SK-N-SH treated with all-trans-retinoic acid at 6 μM for 48 hours (cell line): ENCODE measurements around the gene BPTF.
"Not testable (repeated sequence)": the region's sequence is repeated elsewhere in the genome, so short reads cannot be mapped to it uniquely, and the experiment has no call there.

Experiments used
- ATAC-seq: fragments of 200-7000 bp; cut with Tn5 transposase; 3 replicates; pipeline ENCODE4 v1.9.1; 2020; ENCODE audit warnings: mild to moderate bottlenecking, moderate library complexity
- ARNTL ChIP-seq: fragments of 450-650 bp; formaldehyde crosslinking; IDR thresholded peaks from 2 replicates; pipeline ENCODE4 v1.5.0; 2020; ENCODE audit warnings: low read depth, mild to moderate bottlenecking, moderate library complexity, borderline replicate concordance
- BACH2 ChIP-seq: fragments of 250-450 bp; sonication (Bioruptor Pico); IDR thresholded peaks from 2 replicates; pipeline ENCODE4 v1.9.0; 2021; ENCODE audit warnings: mild to moderate bottlenecking, borderline replicate concordance
- ESRRG ChIP-seq: fragments of 250-450 bp; sonication (Bioruptor Pico); IDR thresholded peaks from 2 replicates; pipeline ENCODE4 v1.6.1; 2021; ENCODE audit warnings: mild to moderate bottlenecking
- GLIS3 ChIP-seq: fragments of 250-450 bp; sonication (Bioruptor Pico); IDR thresholded peaks from 2 replicates; pipeline ENCODE4 v1.5.0; 2020; ENCODE audit warnings: mild to moderate bottlenecking, moderate library complexity
- ISL1 ChIP-seq: fragments of 250-450 bp; sonication (Bioruptor Pico); IDR thresholded peaks from 2 replicates; pipeline ENCODE4 v2.1.2; 2022; ENCODE audit warnings: mild to moderate bottlenecking, moderate library complexity
- OSR1 ChIP-seq: fragments of 250-450 bp; sonication (Bioruptor Pico); IDR thresholded peaks from 2 replicates; pipeline ENCODE4 v1.8.0; 2022; ENCODE audit warnings: moderate library complexity, mild to moderate bottlenecking, inconsistent platforms
- RARB ChIP-seq: fragments of 250-450 bp; sonication (Bioruptor Pico); IDR thresholded peaks from 2 replicates; pipeline ENCODE4 v1.8.0; 2021; ENCODE audit warnings: mild to moderate bottlenecking, moderate library complexity
- SNAI2 ChIP-seq: fragments of 250-450 bp; sonication (Bioruptor Pico); IDR thresholded peaks from 2 replicates; pipeline ENCODE4 v1.5.0; 2020; ENCODE audit warnings: mild to moderate bottlenecking, moderate library complexity
- TCF4 ChIP-seq: fragments of 250-450 bp; sonication (Bioruptor Pico); IDR thresholded peaks from 2 replicates; pipeline ENCODE4 v1.8.0; 2021; ENCODE audit warnings: mild to moderate bottlenecking, moderate library complexity, borderline replicate concordance
- TOX ChIP-seq: fragments of 250-450 bp; sonication (Bioruptor Pico); IDR thresholded peaks from 2 replicates; pipeline ENCODE4 v1.8.0; 2021; ENCODE audit warnings: mild to moderate bottlenecking, moderate library complexity, borderline replicate concordance
- ZFP3 ChIP-seq: fragments of 250-450 bp; sonication (Bioruptor Pico); IDR thresholded peaks from 2 replicates; pipeline ENCODE4 v1.5.0; 2020; ENCODE audit warnings: mild to moderate bottlenecking, moderate library complexity
- ZFP30 ChIP-seq: fragments of 450-650 bp; formaldehyde crosslinking; IDR thresholded peaks from 2 replicates; pipeline ENCODE4 v1.5.0; 2022; ENCODE audit warnings: mild to moderate bottlenecking, moderate library complexity
- ZNF565 ChIP-seq: fragments of 450-650 bp; formaldehyde crosslinking; conservative IDR thresholded peaks from 2 replicates; pipeline ENCODE4 v1.5.0; 2020; ENCODE audit warnings: low read depth, mild to moderate bottlenecking, moderate library complexity
- ZNF70 ChIP-seq: fragments of 450-650 bp; formaldehyde crosslinking; IDR thresholded peaks from 2 replicates; pipeline ENCODE4 v1.5.0; 2020; ENCODE audit warnings: mild to moderate bottlenecking, moderate library complexity
- ZNF8 ChIP-seq: fragments of 450-650 bp; formaldehyde crosslinking; IDR thresholded peaks from 2 replicates; pipeline ENCODE4 v1.5.0; 2020; ENCODE audit warnings: mild to moderate bottlenecking, moderate library complexity
- TF ChIP-seq, protein P1 (sequence below): fragments of 250-450 bp; sonication (Bioruptor Pico); IDR thresholded peaks from 2 replicates; pipeline ENCODE4 v1.5.0; 2020; ENCODE audit warnings: mild to moderate bottlenecking, moderate library complexity
- TF ChIP-seq, protein P2 (sequence below): fragments of 250-450 bp; sonication (Bioruptor Pico); IDR thresholded peaks from 2 replicates; pipeline ENCODE4 v1.5.1; 2020; ENCODE audit warnings: low read depth, mild to moderate bottlenecking, moderate library complexity
- TF ChIP-seq, protein P3 (sequence below): fragments of 250-450 bp; sonication (Bioruptor Pico); IDR thresholded peaks from 2 replicates; pipeline ENCODE4 v1.8.0; 2021; ENCODE audit warnings: low read depth, mild to moderate bottlenecking, moderate library complexity, borderline replicate concordance
- TF ChIP-seq, protein P4 (sequence below): fragments of 250-450 bp; sonication (Bioruptor Pico); IDR thresholded peaks from 2 replicates; pipeline ENCODE4 v1.5.1; 2021; ENCODE audit warnings: mild to moderate bottlenecking, moderate library complexity

Gene BPTF

DNA sequence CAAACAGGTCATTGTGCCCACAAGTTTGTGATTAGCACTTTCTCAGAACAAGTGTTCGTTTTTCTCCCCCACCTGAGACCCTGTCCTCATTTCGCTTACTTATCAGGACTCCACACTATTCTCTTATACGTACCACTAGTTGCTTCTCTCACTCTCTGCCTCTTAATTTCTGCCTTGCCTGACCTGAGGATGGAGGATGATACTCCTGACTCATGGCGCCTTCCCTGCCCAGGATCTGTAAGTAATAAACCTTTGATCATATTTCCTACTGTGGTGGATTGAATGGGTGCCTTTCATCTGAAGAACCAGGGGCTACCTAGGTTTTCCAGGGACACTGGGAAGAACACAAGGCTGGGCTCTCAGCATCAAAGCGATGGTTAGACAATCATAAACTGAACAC lies 39.8 kb upstream of the BPTF start:
- TF ChIP-seq ZNF70: no peak
- TF ChIP-seq TOX (CRISPR knock-in tag): no peak
- no peak for TF ChIP-seq ZFP30
- TF ChIP-seq ZFP3 (CRISPR knock-in tag): no peak
- TF ChIP-seq OSR1 (CRISPR knock-in tag): no peak
- no peak for TF ChIP-seq BACH2 (CRISPR knock-in tag)
- ATAC-seq: no peak

DNA sequence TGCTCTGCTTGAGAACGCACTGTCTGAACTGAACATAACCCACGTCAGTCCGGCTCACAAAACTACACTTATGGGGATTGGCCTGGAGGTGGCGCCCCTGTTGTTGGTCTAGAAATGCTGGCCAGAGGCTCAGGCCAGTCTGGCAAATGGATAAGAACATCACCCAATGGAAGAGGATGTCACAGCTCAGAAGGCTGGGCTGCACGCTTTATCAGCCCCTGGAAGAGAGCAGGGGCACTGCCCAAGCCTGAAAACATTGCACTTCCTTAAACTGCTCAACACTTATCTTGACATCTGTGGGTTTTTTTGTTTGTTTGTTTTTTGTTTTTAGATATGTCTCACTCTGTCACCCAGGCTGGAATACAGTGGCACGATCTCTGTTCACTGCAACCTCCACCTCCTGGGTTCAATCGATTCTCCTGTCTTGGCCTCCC lies 24.8 kb upstream of the BPTF start:
- peak; percentile 99 for ATAC-seq
- TF ChIP-seq ESRRG (CRISPR knock-in tag) (no peak), ZNF8 (CRISPR knock-in tag) (no peak), ZNF70 (no peak), TCF4 (no peak), SNAI2 (CRISPR knock-in tag) (no peak)
- TF ChIP-seq, protein P1, sequence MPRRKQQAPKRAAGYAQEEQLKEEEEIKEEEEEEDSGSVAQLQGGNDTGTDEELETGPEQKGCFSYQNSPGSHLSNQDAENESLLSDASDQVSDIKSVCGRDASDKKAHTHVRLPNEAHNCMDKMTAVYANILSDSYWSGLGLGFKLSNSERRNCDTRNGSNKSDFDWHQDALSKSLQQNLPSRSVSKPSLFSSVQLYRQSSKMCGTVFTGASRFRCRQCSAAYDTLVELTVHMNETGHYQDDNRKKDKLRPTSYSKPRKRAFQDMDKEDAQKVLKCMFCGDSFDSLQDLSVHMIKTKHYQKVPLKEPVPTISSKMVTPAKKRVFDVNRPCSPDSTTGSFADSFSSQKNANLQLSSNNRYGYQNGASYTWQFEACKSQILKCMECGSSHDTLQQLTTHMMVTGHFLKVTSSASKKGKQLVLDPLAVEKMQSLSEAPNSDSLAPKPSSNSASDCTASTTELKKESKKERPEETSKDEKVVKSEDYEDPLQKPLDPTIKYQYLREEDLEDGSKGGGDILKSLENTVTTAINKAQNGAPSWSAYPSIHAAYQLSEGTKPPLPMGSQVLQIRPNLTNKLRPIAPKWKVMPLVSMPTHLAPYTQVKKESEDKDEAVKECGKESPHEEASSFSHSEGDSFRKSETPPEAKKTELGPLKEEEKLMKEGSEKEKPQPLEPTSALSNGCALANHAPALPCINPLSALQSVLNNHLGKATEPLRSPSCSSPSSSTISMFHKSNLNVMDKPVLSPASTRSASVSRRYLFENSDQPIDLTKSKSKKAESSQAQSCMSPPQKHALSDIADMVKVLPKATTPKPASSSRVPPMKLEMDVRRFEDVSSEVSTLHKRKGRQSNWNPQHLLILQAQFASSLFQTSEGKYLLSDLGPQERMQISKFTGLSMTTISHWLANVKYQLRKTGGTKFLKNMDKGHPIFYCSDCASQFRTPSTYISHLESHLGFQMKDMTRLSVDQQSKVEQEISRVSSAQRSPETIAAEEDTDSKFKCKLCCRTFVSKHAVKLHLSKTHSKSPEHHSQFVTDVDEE (CRISPR knock-in tag): no peak
- TF ChIP-seq, protein P2, sequence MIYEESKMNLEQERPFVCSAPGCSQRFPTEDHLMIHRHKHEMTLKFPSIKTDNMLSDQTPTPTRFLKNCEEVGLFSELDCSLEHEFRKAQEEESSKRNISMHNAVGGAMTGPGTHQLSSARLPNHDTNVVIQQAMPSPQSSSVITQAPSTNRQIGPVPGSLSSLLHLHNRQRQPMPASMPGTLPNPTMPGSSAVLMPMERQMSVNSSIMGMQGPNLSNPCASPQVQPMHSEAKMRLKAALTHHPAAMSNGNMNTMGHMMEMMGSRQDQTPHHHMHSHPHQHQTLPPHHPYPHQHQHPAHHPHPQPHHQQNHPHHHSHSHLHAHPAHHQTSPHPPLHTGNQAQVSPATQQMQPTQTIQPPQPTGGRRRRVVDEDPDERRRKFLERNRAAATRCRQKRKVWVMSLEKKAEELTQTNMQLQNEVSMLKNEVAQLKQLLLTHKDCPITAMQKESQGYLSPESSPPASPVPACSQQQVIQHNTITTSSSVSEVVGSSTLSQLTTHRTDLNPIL: no peak
- TF ChIP-seq, protein P3, sequence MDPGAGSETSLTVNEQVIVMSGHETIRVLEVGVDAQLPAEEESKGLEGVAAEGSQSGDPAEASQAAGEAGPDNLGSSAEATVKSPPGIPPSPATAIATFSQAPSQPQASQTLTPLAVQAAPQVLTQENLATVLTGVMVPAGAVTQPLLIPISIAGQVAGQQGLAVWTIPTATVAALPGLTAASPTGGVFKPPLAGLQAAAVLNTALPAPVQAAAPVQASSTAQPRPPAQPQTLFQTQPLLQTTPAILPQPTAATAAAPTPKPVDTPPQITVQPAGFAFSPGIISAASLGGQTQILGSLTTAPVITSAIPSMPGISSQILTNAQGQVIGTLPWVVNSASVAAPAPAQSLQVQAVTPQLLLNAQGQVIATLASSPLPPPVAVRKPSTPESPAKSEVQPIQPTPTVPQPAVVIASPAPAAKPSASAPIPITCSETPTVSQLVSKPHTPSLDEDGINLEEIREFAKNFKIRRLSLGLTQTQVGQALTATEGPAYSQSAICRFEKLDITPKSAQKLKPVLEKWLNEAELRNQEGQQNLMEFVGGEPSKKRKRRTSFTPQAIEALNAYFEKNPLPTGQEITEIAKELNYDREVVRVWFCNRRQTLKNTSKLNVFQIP: no peak

DNA sequence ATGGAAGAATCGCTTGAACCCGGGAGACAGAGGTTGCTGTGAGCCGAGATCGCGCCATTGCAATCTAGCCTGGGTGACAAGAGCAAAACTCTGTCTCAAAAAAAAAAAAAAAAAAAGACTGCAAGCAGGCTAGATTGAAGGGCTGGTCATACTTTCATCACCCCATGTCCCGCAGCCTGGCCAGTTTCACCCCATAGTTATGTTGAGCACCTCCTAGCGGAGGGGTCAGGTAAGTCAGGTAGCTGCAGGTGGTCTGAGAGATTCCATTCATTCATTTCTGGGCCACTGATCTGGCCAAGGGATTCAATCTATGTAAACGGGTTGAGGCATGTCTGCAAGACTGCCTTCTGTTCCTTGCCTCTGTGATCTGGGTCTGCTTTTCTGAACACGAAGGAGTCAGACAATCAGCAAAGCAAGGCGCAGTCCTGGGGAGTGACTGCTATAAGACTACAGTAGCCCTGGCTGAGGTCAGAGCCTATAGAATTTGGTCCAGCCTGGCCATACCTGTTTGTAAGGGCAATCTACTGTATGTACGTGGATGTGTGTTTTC lies 23.6 kb upstream of the BPTF start:
- no peak for TF ChIP-seq TCF4
- TF ChIP-seq, protein P2: no peak
- TF ChIP-seq ZNF70: no peak
- TF ChIP-seq ESRRG (CRISPR knock-in tag): no peak
- TF ChIP-seq ZNF565 (CRISPR knock-in tag): no peak
- ATAC-seq: no peak

DNA sequence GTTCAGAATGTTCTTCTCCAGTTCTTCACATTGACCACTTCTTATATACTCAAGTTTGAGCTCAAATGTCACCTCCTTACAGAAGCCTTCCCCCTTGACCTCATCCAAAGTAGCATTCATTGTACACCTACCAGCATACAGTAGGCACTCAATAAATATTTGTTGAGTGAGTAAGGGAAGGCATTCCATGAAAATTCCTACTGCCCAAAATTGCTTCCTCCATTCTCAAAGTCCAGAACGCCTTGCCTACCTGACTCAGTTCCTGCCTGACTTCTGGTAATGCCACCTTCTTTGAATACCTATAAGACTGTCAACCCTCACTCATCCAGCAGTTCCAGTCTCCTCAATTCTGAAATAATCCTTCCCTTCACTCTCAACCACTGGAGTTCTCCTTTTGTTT lies 14.8 kb upstream of the BPTF start:
- ATAC-seq: no peak
- TF ChIP-seq ISL1 (CRISPR knock-in tag) (no peak), TOX (CRISPR knock-in tag) (no peak), BACH2 (CRISPR knock-in tag) (no peak), GLIS3 (CRISPR knock-in tag) (no peak), RARB (CRISPR knock-in tag) (no peak), ZNF70 (no peak), ARNTL (no peak), OSR1 (CRISPR knock-in tag) (no peak), ZNF8 (CRISPR knock-in tag) (no peak)
- TF ChIP-seq, protein P2: no peak
- TF ChIP-seq, protein P3: no peak
- TF ChIP-seq, protein P1 (CRISPR knock-in tag): no peak
- TF ChIP-seq, protein P4, sequence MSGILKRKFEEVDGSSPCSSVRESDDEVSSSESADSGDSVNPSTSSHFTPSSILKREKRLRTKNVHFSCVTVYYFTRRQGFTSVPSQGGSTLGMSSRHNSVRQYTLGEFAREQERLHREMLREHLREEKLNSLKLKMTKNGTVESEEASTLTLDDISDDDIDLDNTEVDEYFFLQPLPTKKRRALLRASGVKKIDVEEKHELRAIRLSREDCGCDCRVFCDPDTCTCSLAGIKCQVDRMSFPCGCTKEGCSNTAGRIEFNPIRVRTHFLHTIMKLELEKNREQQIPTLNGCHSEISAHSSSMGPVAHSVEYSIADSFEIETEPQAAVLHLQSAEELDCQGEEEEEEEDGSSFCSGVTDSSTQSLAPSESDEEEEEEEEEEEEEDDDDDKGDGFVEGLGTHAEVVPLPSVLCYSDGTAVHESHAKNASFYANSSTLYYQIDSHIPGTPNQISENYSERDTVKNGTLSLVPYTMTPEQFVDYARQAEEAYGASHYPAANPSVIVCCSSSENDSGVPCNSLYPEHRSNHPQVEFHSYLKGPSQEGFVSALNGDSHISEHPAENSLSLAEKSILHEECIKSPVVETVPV (CRISPR knock-in tag): no peak

DNA sequence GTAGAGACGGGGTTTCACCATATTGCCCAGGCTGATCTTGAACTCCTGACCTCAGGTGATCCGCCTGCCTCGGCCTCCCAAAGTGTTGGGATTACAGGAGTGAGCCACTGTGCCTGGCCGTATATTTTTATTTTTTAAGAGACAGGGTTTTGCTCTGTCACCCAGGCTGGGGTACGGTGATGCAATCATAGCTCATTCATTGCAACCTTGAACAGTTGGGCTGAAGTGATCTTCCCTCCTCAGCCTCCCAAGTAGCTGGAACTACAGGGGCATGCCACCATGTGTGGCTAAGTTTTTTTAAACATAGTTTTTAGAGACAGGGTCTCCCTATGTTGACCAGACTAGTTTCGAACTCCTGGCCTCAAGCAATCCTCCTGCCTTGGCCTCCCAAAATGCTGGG lies 12.9 kb upstream of the BPTF start:
- not testable (repeated sequence) for ATAC-seq
